Measurements from ENCODE around the gene CMTM8.
A peak's percentile ranks its signal among the peaks of the same experiment; 100 is the strongest.
"Not testable (repeated sequence)": the region's sequence is repeated elsewhere in the genome, so short reads cannot be mapped to it uniquely, and the experiment has no call there.

Gene CMTM8

DNA sequence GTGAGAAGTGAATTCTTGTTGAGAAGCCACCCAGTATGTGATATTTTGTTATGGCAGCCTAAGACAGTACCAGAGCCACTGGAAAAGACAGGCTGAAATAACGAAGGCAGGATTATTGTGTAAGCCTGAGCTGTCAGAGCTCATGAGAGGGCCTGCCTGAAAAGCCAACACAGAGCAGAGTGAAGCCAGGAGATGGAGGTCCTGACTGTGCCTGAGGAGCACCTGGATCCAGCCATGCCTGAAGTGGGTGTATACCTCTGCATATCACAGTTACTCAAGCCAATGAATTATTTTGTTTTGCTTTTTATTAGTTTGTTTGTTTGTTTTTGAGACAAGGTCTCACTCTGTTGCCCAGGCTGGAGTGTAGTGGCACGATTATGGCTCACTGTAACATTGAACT, 149.0 kb downstream of the CMTM8 start:
- no peak for DNase-seq

DNA sequence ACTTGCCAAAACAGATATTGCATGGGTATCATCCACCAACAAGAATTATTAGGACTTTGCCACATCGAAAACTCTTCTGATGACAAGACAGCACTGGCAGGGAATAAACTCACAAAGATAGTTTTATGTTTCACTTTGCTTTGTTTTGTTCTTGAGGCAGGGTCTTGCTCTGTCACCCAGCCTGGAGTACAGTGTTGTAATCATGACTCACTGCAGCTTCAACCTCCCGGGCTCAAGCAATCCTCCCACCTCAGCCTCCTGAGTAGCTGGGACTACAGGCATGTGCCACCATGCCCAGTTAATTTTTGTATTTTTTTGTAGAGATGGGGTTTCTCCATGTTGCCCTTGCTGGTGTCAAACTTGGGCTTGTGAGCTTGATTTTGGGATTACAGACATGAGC, 151.1 kb downstream of the CMTM8 start:
- not testable (repeated sequence) for DNase-seq

DNA sequence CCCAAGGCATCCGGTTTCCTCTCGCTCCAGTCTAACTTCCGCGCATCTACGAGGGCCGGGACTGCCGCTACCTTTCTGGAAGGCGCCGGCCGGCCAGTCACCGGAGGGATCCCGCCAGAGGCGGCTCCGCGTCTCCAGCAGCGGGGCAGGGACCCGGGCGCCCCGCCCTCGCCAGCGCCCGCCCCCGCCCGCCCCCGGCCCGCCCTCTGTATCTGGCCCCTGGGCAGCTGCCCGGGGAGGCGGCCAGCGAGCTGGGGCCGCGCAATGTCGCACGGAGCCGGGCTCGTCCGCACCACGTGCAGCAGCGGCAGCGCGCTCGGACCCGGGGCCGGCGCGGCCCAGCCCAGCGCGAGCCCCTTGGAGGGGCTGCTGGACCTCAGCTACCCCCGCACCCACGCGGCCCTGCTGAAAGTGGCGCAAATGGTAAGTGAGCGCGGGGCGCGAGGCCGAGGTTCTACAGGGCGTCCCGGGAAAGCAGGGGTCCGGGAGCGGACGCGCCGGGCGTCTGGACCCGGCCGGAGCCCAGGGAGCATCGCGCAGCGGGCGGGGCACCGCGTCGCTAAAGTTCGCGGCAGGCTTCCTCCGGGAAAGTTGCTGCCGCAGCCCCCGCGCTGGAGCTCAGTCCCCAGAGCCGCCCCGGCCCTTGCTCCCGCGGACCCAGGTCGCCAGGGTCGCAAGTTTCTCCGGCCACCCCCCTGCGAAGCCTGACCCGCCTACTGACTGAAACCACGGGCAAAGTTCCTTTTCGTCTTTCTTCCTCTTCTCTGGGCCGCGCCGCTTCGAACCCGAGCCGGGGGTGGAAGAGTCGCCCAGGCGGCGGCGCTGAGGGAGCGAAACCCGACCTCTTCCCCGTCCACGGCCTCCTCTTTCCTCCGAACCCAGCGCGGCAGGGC, 153.4 kb downstream of the CMTM8 start, which contains the start of gene CMTM7:
Gene CMTM7, plus strand, starts transcription at position 211 of the 893 bp plus-strand sequence. Its CDS starts 54 bp downstream, at position 265.
- peak; percentile 69 for DNase-seq

DNA sequence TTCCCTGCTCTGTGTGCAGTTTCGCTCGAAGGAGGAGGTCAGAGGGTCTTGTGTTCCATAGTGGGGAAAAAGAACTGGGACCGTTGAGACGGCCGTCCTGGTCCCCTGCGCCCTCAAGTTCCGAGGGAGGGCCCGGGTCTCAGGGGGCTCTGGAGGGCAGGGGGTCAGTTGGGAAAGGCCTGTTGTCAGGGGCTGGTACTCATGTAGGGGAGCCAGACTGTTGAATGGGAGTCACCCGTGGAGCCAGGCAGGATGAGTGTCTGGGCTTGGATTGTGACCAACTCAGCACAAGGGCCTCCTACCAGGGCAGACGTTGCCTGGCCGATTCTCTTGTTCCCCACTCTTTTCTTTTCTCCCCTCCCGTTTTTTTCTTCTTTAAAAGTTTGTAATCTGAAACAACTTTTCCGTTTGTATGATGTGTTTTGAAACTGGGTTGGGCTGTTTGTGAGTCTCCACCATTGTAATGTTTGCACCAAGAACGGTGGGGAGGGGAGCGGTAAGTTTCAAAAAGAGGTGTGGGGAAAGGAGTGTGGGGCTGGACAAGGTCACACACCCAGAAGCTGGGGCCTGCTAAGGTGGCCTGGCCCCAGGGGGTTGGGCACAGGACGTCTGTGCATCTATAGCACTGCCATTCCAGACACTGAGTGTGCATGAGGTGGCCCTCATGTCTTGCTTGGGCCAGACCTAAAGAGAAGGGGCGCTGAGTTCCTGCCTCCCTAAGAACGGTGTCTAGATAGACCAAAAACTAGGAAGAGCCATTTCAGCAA, 154.2 kb downstream of the CMTM8 start:
- peak; percentile 60 for DNase-seq

DNA sequence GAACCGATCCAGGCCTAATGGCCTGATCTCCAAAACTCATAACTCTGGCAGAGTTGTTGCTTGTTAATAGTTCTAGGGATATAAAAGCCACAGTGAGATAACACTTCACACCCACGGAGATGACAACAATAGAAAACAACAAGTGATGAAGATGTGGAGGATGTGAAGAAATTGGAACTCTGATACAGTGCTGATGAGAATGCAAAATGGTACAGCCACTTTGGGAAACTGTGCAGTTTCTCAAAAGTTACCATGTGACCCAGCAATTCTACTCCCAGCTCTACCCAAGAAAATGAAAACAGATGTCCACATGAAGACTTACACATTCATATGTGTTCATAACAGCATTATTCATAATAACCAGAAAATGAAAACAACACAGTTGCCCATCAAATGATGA, 157.0 kb downstream of the CMTM8 start:
- DNase-seq = no peak

DNA sequence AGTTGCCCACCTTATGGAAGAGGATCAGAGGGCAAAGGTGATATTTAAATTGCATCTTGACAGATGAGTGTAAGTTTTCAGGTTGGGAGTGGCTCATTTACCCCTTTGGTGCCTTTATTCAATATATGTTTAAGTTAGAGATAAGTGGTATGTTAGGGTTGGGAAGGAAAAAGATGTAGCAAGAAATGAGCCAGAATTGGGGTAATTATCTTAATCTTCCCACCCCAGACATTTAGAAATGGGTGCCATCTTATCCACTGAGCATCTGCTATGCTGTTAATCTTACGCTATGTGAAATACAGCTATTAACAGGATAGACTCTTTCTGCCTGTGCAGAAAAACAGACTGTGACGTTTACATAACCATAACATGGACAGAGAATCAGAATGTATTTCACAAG, 159.5 kb downstream of the CMTM8 start:
- DNase-seq = peak; percentile 66

DNA sequence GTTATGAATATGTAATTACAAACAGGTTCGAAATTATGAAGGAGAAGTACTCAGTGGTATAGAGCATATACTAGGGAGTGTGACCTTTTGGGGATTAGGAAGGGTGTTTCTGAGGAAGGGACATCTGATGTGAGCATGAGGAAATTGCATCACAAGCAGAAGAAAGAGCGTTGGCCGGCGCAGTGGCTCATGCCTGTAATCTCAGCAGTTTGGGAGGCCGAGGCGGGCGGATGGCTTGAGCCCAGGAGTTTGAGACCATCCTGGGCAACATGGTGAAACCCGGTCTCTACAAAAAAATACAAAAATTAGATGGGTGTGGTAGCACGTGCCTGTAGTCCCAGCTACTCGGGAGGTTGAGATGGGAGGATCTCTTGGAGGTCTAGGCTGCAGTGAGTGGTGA, 160.1 kb downstream of the CMTM8 start:
- DNase-seq = no peak

DNA sequence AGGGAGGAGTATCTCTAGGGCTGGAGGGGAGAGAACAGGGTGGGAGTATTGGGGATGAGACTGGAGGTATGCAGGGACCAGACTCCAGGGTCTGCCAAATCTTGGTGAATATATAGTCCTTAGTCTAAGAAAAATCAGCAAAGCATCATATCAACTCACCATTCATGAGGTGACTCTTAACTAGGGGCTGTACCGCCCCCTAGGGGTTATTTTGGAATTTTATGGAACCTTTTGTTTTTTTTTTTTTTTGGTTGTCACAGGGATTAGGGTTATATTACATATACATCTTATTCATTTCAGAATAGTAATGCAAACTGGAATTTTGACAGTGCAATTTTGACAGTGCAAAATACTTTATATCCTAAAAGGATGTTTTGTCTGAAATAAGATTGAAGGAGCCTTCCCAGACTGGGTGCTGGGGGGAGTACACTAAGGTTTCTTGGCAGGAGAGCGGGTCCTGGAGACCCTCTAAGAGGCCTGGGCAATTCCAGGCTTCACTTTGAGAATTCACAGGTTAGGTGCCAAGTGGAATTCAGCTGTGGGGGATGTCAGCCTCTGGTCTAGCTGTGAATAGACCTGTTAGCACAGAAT, 160.6 kb downstream of the CMTM8 start:
- peak; percentile 90 for DNase-seq

DNA sequence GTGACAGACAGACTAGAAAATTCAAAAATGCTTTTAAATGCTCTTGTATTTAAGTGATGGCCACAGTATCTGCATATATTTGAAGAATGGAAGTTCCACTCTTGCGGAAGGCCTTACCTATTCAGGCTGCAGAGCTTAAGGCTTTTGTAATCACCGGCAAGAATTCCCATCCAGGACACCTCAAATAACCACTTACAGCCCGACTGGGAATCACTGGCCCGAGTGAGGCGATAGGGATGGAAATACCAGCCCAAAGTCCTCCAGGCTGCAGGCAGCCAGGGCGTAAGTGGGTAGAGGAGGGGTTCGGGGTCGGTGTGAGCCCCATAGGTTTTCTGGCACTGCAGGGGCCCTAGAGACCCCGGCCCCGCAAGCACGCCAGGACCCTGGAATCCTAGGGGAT, 162.6 kb downstream of the CMTM8 start:
- DNase-seq = peak; percentile 39

DNA sequence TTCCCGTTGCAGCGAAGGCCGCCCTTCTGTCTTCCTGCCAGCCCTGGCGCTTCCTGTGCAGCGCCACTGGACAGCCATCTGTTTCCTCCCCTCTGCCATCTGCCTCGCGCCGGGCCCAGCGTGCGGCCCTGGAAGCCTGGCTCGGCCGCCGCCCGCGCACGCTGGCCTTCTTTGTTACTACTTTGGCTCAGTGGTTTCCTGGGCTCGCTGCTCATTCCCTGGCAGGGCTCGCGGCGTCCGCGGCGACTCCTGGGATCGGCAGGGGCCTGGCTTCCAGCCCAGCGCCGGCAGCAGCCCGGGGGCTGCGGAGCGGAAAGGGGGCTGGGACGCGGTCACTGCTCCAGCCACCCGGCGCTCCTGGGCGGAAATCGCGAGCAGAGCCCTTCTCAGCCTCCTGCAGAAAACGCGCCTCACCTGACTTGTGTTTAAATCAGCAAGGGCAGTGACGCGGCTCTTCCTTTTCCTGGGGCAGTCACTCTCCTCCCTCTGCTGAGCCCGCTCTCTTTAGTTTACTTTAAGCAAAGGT, 163.1 kb downstream of the CMTM8 start:
- DNase-seq = peak; percentile 81

DNA sequence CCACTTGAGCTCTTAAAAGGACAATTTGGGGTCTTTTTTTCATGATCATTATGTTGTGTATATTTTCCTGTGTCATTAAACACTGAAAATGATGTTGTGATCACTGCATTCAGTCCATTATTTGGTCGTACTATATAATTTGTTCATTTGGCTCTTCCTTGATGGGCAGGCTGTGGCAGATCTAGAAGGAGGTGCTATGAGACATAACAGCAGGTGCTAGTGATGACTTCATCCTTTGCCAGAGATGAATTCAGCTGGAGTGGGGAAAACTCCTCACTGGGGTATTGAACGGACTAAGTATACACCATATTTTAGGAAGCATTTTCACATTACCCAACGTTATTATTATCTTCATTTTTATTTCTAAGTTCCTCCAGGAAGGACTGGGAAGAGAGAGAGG, 165.2 kb downstream of the CMTM8 start:
- no peak for DNase-seq

DNA sequence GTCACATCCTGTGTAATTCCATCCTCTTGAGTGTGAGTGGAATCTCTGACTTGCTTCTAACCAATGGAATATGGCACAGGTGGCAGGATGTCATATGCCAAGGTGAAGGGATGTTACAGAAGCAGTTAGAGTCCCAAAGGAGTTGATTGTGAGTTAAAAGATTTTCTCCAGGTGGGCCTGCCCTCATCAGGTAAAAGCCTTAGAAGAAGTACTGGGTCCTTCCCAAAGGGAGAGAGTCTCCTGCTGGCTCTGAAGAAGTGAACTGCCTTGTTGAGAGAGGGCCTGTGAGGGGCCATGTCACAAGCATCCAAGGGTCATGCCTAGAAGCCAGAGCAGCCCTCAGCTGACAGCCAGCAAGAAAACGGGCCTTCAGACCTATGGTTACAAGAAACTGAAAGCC, 166.2 kb downstream of the CMTM8 start:
- DNase-seq = no peak

DNA sequence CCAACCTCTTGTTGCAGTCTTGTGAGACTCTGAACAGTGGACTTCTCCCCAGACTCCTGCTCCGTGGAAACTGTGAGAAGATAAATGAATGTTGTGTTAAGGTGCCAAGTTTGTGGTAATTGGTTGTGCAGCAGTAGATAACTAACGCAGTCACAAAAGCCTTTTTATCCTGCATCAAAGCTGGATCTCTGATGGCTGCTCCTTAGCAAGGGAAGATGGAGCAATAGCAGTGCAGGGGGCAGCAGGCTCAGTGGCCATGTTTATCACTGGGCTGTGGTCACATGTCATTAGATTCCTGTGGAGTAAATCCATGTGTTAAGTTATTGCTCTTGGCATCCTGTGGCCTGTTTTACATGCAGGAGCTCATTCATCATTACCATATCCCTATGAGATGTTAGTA, 166.7 kb downstream of the CMTM8 start:
- DNase-seq = peak; percentile 51

DNA sequence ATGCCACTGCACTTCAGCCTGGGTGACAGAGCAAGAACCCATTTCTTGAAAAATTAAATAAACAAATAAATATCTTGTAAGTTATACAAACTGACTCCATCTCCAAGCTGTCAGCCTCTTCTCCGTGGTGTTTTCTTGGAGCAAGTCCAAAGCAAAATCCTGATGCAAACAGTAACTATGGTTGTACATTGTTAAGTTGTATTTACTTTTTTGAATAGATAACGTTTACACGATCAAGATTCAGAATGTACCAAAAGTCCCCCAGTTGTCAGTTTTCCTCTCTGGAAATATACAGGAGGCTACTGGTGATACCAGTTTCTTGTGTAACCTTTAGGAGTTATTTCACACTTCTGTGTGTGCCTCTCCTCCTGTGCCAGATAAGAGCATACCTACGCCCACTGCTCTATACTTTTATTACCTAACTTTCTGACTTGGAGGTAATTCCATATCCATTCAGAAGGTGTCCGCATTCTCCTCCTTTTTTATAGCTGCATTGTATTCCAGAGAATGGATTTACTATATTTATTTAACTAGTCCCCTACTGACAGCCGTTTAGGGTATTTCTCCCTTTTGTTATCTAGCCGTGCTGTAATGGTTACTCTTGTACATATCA, 167.3 kb downstream of the CMTM8 start:
- no peak for DNase-seq

DNA sequence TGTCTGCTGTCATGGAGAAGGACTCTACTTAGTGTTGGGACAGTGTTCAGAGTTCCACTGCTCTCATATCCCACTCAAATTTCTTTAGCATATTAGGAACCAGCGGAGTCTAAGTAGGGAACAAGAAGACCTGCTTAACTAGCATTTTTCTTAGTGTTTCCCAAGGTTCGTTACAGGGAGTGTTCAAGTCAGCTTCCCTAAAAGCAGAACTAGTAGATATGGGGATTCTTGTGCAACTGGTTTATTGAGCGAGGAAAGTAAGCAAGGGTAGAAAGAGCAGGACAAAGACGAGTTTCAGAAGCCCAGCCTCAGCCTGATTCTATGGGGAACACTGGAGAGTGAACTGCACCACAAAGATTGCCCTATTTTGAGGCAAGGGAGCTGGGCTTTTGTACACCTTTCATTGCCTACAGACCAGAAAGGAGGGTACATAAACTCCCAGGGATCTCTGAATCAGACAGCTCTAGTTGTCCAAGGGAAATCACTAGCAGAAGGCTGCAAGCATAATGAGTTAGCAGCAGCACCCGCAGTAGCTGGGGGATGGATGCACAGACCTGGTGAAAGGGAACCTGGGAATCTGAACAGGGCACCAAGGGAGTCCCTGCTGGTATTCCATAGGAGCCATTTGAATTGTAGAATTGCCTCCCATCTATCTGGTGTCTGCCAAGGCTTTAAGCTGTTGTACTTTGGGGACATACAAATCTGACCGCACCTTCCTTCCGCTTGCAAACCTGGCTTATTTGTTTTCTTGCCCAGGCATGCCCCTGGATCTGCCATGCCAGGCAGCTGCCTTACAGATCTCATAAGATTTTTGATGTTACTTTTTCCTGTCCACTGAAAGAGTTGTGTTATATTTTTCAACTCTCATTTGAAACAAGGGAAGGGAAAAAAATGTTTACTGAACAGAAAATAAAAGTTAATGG, 168.3 kb downstream of the CMTM8 start:
- DNase-seq = peak; percentile 70

DNA sequence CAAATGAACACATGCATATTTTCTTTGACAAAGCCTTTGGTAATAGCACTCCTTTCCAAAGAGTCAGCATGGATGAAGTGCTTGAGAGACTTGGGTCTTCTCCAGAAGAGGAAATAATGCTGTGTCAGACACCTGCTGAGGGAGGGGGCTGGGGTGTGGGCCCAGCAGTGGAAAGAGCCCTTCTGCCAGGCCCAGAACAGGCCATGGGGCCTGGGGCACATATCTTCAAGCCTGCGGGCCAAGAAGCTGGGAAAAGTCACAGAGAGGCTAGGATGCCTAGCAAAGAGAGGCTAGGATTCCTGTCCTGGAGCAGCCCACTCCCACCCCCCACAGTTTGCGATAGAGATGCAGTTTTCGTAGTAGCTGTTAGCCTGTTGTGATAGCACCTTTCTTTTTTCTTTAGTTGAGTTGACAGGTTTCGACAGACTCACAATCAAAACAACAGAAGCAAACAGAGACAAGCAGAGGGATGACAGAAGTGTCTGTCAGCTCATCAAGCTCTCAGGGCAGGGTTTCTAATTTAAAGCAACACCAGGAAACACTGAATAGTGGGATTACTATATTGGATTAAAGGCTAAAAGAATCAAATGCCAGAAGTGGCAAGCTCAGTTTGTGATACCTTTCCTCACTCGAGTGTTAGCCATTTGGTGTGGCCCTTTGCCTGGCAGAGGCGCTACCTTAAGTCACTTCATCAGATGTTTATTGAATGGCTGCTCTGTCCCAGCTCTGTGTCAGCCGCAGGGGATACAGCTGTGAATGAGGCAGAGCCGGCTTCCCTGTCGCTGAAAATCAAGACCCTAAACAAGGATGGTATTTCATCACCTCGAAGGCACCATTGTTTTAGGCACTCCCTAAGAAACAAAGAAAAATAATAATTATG, 172.1 kb downstream of the CMTM8 start:
- no peak for DNase-seq

DNA sequence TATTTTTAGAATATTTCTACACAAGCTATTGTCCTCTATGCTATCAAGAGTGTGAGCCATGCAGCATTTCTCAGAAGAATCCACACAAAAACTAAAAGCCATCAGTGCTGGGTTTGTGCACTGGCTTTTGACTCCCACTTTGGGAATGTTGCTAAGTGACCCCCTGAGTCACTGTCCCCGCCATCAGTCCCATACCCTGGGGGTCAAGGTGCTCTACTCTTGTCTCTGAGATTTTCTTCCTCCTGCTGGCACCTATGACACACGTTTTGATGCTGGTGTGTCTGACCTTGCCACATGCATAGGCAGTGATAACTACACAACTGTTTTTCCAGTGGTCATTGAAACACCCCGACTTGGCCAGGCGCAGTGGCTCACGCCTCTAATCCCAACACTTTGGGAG, 173.0 kb downstream of the CMTM8 start:
- no peak for DNase-seq

DNA sequence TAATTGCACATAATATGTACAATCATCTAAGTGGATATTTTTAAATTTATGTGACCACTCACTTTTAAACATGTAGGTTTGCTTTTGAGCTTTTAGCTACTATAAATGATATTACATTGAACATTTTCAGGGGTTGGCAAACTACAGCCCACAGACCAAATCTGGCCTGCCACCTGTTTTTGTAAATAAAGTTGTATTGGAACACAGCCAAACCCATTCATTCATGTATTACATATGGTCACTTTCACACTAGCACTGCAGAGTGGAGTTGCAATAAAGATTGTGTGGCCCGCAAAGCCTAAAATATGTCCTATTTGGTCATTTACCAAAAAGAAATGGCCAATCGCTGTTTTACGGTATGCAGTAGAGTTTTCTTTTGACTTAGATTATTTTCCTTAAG, 174.4 kb downstream of the CMTM8 start:
- peak; percentile 67 for DNase-seq

DNA sequence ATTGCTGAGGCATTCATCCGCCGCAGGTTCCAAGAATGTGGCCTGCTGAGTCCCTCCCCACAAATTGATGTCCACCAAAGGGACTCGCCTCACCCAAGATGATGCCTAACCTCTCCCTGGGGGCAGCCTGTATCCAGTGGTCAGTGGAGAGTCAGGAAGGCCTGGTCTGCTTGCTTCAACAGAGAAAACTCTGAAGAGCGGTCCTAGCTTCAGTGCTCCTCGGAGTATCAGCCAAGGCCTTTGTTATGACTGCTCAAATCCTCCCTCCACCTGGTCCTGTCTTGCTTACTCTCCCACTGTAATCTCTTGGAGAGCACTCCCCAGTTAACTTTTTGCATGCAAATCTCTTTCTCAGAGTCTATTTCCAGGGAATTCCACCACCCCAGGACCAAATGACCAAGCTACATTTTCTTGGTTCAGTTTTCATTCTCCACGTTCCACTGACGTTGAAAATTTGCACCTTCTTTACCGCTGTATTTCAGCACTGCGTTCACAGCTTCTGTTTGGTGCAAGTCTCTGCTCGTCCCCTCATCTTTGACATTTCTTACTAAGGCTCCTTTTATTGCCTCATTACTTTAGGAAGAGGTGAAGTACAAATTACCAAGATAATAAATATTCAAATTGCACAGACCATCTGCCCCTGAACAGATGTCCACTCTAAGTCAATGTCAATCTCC, 175.5 kb downstream of the CMTM8 start:
- DNase-seq = no peak

Data from hematopoietic multipotent progenitor cell treated with erythropoietin and hydrocortisone succinate and interleukin-3 and kit ligand, for 6 days (in vitro differentiated cells).